ENCODE measurements around the gene CD53.

CD53 gene

DNA sequence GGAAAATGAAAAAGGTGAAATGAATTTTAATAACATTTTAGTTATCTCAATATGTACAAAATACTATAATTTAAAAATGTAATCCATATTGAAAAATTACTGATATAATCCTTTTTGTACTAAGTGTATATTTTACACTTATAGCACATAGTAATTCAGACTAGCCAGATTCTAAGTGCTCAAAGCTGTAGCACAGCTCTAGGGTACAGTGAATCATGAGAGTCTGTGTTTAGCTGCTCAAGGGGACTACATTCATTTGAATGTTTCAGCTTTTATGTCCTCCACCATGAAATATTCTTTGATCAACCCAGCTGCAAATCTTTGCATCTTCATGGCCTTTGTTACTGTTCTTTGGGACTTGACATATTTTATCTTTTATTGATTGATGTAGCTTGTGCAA is 15.7 kb downstream of the CD53 start:
- FAIRE-seq: no peak
- no peak for TF ChIP-seq SPI1 (IDR thresholded peaks at IDR 0.05; ENCODE audit: low read depth, low read length)
- TF ChIP-seq TAF1 (IDR thresholded peaks at IDR 0.05; ENCODE audit: low read depth, low read length): no peak
- no peak for DNase-seq (ENCODE audit: insufficient read length, low spot score)

- DNase-seq (ENCODE audit: insufficient read length, low spot score) (no peak), FAIRE-seq (no peak)
- TF ChIP-seq PAX5 (IDR thresholded peaks at IDR 0.05; ENCODE audit: insufficient read depth, low read length, severe bottlenecking) (no peak), POLR2AphosphoS5 (IDR thresholded peaks at IDR 0.05; ENCODE audit: low read depth, low read length) (no peak), POLR2A (IDR thresholded peaks at IDR 0.05; ENCODE audit: low read depth, low read length) (no peak), TAF1 (IDR thresholded peaks at IDR 0.05; ENCODE audit: low read depth, low read length) (no peak), POU2F2 (IDR thresholded peaks at IDR 0.05; ENCODE audit: low read depth, low read length) (no peak), SPI1 (IDR thresholded peaks at IDR 0.05; ENCODE audit: low read depth, low read length) (no peak)
Observed at GRCh38 chr1:110890474-110891196, 17.7 kb downstream of the CD53 start.

- peak; percentile 35 for FAIRE-seq
- TF ChIP-seq PAX5 (IDR thresholded peaks at IDR 0.05; ENCODE audit: insufficient read depth, low read length, severe bottlenecking): no peak
- TF ChIP-seq POU2F2 (IDR thresholded peaks at IDR 0.05; ENCODE audit: low read depth, low read length): no peak
- no peak for TF ChIP-seq TAF1 (IDR thresholded peaks at IDR 0.05; ENCODE audit: low read depth, low read length)
- no peak for TF ChIP-seq POLR2A (IDR thresholded peaks at IDR 0.05; ENCODE audit: low read depth, low read length)
- TF ChIP-seq SPI1 (IDR thresholded peaks at IDR 0.05; ENCODE audit: low read depth, low read length): no peak
- no peak for TF ChIP-seq POLR2AphosphoS5 (IDR thresholded peaks at IDR 0.05; ENCODE audit: low read depth, low read length)
- DNase-seq (ENCODE audit: insufficient read length, low spot score): no peak
Observed at GRCh38 chr1:110893908-110894490, 21.1 kb downstream of the CD53 start.

GRCh38 chr1:110896090-110896489 is 23.1 kb downstream of the CD53 start:
- DNase-seq (ENCODE audit: insufficient read length, low spot score) (no peak), FAIRE-seq (peak; percentile 60)
- TF ChIP-seq SPI1 (IDR thresholded peaks at IDR 0.05; ENCODE audit: low read depth, low read length): 0 out of 2 replicates have a peak, but pooled peaks have one; percentile 8
- TF ChIP-seq POU2F2 (IDR thresholded peaks at IDR 0.05; ENCODE audit: low read depth, low read length): no peak

- FAIRE-seq (no peak), DNase-seq (ENCODE audit: insufficient read length, low spot score) (no peak)
- TF ChIP-seq SPI1 (IDR thresholded peaks at IDR 0.05; ENCODE audit: low read depth, low read length) (no peak), POU2F2 (IDR thresholded peaks at IDR 0.05; ENCODE audit: low read depth, low read length) (no peak), POLR2A (IDR thresholded peaks at IDR 0.05; ENCODE audit: low read depth, low read length) (no peak), POLR2AphosphoS5 (IDR thresholded peaks at IDR 0.05; ENCODE audit: low read depth, low read length) (no peak), PAX5 (IDR thresholded peaks at IDR 0.05; ENCODE audit: insufficient read depth, low read length, severe bottlenecking) (no peak), TAF1 (IDR thresholded peaks at IDR 0.05; ENCODE audit: low read depth, low read length) (no peak)
Observed at GRCh38 chr1:110897681-110898080, 24.7 kb downstream of the CD53 start.

DNA sequence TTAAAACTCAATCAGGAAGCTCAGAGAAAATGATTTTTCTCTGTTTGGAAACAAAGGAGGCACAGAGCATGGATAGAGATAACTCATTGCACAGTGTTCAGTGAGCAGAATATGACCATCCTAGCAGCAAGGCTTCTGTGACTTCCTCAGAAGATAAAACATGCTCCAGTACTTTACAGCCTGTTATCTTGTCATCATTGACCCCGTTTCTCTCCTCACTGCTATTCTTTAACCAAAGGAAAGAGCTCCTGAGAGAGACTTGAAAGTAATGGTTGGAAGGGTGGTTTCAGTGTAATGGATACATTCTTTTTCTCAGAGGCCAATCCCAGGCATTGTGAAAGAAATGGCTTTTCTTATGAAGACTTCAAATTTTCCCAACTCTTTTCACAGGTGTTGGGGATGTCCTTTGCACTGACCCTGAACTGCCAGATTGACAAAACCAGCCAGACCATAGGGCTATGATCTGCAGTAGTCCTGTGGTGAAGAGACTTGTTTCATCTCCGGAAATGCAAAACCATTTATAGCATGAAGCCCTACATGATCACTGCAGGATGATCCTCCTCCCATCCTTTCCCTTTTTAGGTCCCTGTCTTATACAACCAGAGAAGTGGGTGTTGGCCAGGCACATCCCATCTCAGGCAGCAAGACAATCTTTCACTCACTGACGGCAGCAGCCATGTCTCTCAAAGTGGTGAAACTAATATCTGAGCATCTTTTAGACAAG is 25.9 kb downstream of the CD53 start:
- no peak for DNase-seq (ENCODE audit: insufficient read length, low spot score)
- no peak for TF ChIP-seq SPI1 (IDR thresholded peaks at IDR 0.05; ENCODE audit: low read depth, low read length)
- no peak for TF ChIP-seq TAF1 (IDR thresholded peaks at IDR 0.05; ENCODE audit: low read depth, low read length)
- no peak for TF ChIP-seq POU2F2 (IDR thresholded peaks at IDR 0.05; ENCODE audit: low read depth, low read length)
- TF ChIP-seq POLR2AphosphoS5 (IDR thresholded peaks at IDR 0.05; ENCODE audit: low read depth, low read length): no peak
- TF ChIP-seq PAX5 (IDR thresholded peaks at IDR 0.05; ENCODE audit: insufficient read depth, low read length, severe bottlenecking): no peak
- no peak for TF ChIP-seq POLR2A (IDR thresholded peaks at IDR 0.05; ENCODE audit: low read depth, low read length)
- FAIRE-seq: peak; percentile 76

DNA sequence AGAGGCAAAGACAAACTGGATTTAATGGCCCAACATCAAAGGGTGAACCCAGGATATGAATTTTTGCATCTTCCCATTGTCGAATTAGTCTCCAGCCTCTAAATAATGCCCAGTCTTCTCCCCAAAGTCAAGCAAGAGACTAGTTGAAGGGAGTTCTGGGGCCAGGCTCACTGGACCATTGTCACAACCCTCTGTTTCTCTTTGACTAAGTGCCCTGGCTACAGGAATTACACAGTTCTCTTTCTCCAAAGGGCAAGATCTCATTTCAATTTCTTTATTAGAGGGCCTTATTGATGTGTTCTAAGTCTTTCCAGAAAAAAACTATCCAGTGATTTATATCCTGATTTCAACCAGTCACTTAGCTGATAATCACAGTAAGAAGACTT is 26.5 kb downstream of the CD53 start:
- no peak for FAIRE-seq
- DNase-seq (ENCODE audit: insufficient read length, low spot score): no peak
- no peak for TF ChIP-seq PAX5 (IDR thresholded peaks at IDR 0.05; ENCODE audit: insufficient read depth, low read length, severe bottlenecking)
- no peak for TF ChIP-seq SPI1 (IDR thresholded peaks at IDR 0.05; ENCODE audit: low read depth, low read length)
- no peak for TF ChIP-seq POLR2AphosphoS5 (IDR thresholded peaks at IDR 0.05; ENCODE audit: low read depth, low read length)
- TF ChIP-seq POU2F2 (IDR thresholded peaks at IDR 0.05; ENCODE audit: low read depth, low read length): no peak
- no peak for TF ChIP-seq POLR2A (IDR thresholded peaks at IDR 0.05; ENCODE audit: low read depth, low read length)
- TF ChIP-seq TAF1 (IDR thresholded peaks at IDR 0.05; ENCODE audit: low read depth, low read length): no peak

DNA sequence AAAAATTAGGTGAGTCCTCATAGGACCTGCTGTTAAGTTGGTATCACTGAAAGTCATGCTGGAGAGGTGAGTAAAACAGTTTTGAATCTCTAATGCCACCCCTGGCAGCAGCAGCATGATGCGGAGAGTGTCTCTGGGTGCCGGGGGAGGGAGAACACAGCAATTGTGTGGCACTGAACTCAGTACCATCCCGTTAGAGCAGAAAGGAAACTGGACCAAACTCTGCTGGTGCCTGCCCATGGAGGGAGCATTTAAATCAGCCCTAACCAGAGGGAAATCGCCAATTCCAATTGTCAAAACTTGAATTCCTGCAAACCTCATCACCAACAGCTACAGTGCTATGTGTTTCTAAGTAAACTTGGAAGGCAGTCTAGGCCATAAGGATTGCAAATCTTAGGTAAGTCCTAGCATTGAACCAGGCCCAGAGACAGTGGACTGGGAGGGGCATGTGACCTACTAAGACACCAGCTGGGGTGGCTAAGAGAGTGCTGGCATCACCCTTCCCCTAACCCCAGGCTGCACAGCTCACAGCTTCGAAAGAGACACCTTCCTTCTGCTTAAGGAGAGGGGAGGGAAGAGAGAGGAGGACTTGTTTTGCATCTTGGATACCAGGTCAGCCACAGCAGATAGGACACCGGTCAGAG is 30.0 kb downstream of the CD53 start:
- FAIRE-seq (no peak), DNase-seq (ENCODE audit: insufficient read length, low spot score) (no peak)
- peak; percentile 64 for TF ChIP-seq POLR2AphosphoS5 (IDR thresholded peaks at IDR 0.05; ENCODE audit: low read depth, low read length)
- TF ChIP-seq SPI1 (IDR thresholded peaks at IDR 0.05; ENCODE audit: low read depth, low read length): no peak
- no peak for TF ChIP-seq TAF1 (IDR thresholded peaks at IDR 0.05; ENCODE audit: low read depth, low read length)
- TF ChIP-seq POU2F2 (IDR thresholded peaks at IDR 0.05; ENCODE audit: low read depth, low read length): no peak
- no peak for TF ChIP-seq PAX5 (IDR thresholded peaks at IDR 0.05; ENCODE audit: insufficient read depth, low read length, severe bottlenecking)
- TF ChIP-seq POLR2A (IDR thresholded peaks at IDR 0.05; ENCODE audit: low read depth, low read length): peak; percentile 55; the same call in 1 of the 2 replicates

GRCh38 chr1:110903853-110904500 is 31.0 kb downstream of the CD53 start:
- FAIRE-seq (peak; percentile 54), DNase-seq (ENCODE audit: insufficient read length, low spot score) (no peak)
- TF ChIP-seq POLR2A (IDR thresholded peaks at IDR 0.05; ENCODE audit: low read depth, low read length) (no peak), TAF1 (IDR thresholded peaks at IDR 0.05; ENCODE audit: low read depth, low read length) (no peak), SPI1 (IDR thresholded peaks at IDR 0.05; ENCODE audit: low read depth, low read length) (no peak), POU2F2 (IDR thresholded peaks at IDR 0.05; ENCODE audit: low read depth, low read length) (0 out of 2 replicates have a peak, but pooled peaks have one; percentile 19), PAX5 (IDR thresholded peaks at IDR 0.05; ENCODE audit: insufficient read depth, low read length, severe bottlenecking) (no peak)

Measured in GM12891 (cell line).